GM21723 (cell line): ENCODE measurements around the gene PSPH.
A peak's percentile ranks its signal among the peaks of the same experiment; 100 is the strongest.
"Not testable (repeated sequence)": the region's sequence is repeated elsewhere in the genome, so short reads cannot be mapped to it uniquely, and the experiment has no call there.

Experiments
- ATAC-seq: cut with Tn5 transposase; IDR thresholded peaks from one replicate; pipeline ENCODE4 v1.9.1; 2021; ENCODE audit warnings: mild to moderate bottlenecking, moderate library complexity; ENCODE audit not compliant: unreplicated experiment

Gene PSPH

GRCh38 chr7:56051339-56052191 lies at the start of gene PSPH, which contains the start of gene CCT6A:
Gene PSPH (minus strand): TSS chr7:56051444. CDS start chr7:56021212, 30,232 bp downstream.
Gene CCT6A (plus strand): TSS chr7:56051765. CDS start chr7:56051849, 84 bp downstream.
- peak; percentile 97 for ATAC-seq

- no peak for ATAC-seq
Measured at GRCh38 chr7:56099653-56100052, 48.4 kb upstream of the PSPH start.

- not testable (repeated sequence) for ATAC-seq
Measured at GRCh38 chr7:56098187-56099008, 47.2 kb upstream of the PSPH start.

- no peak for ATAC-seq
Measured at GRCh38 chr7:56097700-56098099, 46.5 kb upstream of the PSPH start.

GRCh38 chr7:56092789-56093531 lies 41.7 kb upstream of the PSPH start, which contains the start of gene PHKG1:
Gene PHKG1 (minus strand): TSS chr7:56092952. CDS start chr7:56088941, 4,011 bp downstream.
- no peak for ATAC-seq

- ATAC-seq: not testable (repeated sequence)
Measured at GRCh38 chr7:56092388-56092787, 41.1 kb upstream of the PSPH start.

- no peak for ATAC-seq
Measured at GRCh38 chr7:56091591-56091990, 40.3 kb upstream of the PSPH start.

GRCh38 chr7:56087445-56087844 lies 36.2 kb upstream of the PSPH start:
- ATAC-seq: no peak

GRCh38 chr7:56086761-56087160 lies 35.5 kb upstream of the PSPH start:
- no peak for ATAC-seq

- no peak for ATAC-seq
Measured at GRCh38 chr7:56083150-56083785, 32.0 kb upstream of the PSPH start.

GRCh38 chr7:56081626-56082340 lies 30.5 kb upstream of the PSPH start:
- no peak for ATAC-seq

GRCh38 chr7:56080726-56081435 lies 29.6 kb upstream of the PSPH start:
- not testable (repeated sequence) for ATAC-seq

- no peak for ATAC-seq
Measured at GRCh38 chr7:56079450-56080185, 28.4 kb upstream of the PSPH start.

GRCh38 chr7:56078196-56078595 lies 27.0 kb upstream of the PSPH start:
- no peak for ATAC-seq

- no peak for ATAC-seq
Measured at GRCh38 chr7:56077681-56078080, 26.4 kb upstream of the PSPH start.

- peak; percentile 93 for ATAC-seq
Measured at GRCh38 chr7:56074371-56074791, 23.1 kb upstream of the PSPH start.

GRCh38 chr7:56066376-56066775 lies 15.1 kb upstream of the PSPH start:
- ATAC-seq: not testable (repeated sequence)

GRCh38 chr7:56063882-56064625 lies 12.8 kb upstream of the PSPH start, which contains the start of gene SUMF2:
Gene SUMF2 (plus strand): TSS chr7:56064286. CDS start chr7:56064312, 26 bp downstream.
- peak; percentile 86 for ATAC-seq
